Kasumi-1 (cell line): ENCODE data around the gene IL17F.
"Not testable (repeated sequence)": the region's sequence is repeated elsewhere in the genome, so short reads cannot be mapped to it uniquely, and the experiment has no call there.

Source experiments
- DNase-seq, 2 experiments: peaks; one replicate each; lab custom pipeline; 2025; lab: John Stamatoyannopoulos, UW

The IL17F gene

GRCh38 chr6:52245425-52245824, 1.1 kb upstream of the IL17F start:
- no peak for DNase-seq

- DNase-seq, result no peak
These were observed 912 bp downstream of the IL17F start for GRCh38 chr6:52243282-52243893.

- DNase-seq, result no peak
These were observed 2.5 kb downstream of the IL17F start for GRCh38 chr6:52241819-52242218.

GRCh38 chr6:52233975-52234823, 10.1 kb downstream of the IL17F start:
- peak; percentile 60 to 64 for DNase-seq

GRCh38 chr6:52233005-52233404, 11.3 kb downstream of the IL17F start:
- DNase-seq, result no peak

- DNase-seq, result no peak
These were observed 12.7 kb downstream of the IL17F start for GRCh38 chr6:52231406-52232127.

- no peak for DNase-seq
These were observed 13.6 kb downstream of the IL17F start for GRCh38 chr6:52230685-52231084.

- DNase-seq, result no peak
These were observed 16.8 kb downstream of the IL17F start for GRCh38 chr6:52227495-52227894.

- DNase-seq, result peak in 1 of 2 experiments; percentile 20
These were observed 23.0 kb downstream of the IL17F start for GRCh38 chr6:52221302-52221701.

- DNase-seq, result no peak
These were observed 26.5 kb downstream of the IL17F start for GRCh38 chr6:52217761-52218160.

GRCh38 chr6:52216932-52217575, 27.2 kb downstream of the IL17F start:
- no peak for DNase-seq

GRCh38 chr6:52215787-52216186, 28.5 kb downstream of the IL17F start:
- no peak for DNase-seq

- DNase-seq, result no peak
These were observed 31.2 kb downstream of the IL17F start for GRCh38 chr6:52213127-52213526.

GRCh38 chr6:52210227-52210626, 34.1 kb downstream of the IL17F start:
- DNase-seq, result no peak

GRCh38 chr6:52209770-52210169, 34.5 kb downstream of the IL17F start:
- DNase-seq, result no peak

GRCh38 chr6:52208612-52209011, 35.7 kb downstream of the IL17F start:
- no peak for DNase-seq

GRCh38 chr6:52207066-52207465, 37.2 kb downstream of the IL17F start:
- DNase-seq, result no peak

GRCh38 chr6:52201493-52201892, 42.8 kb downstream of the IL17F start:
- DNase-seq, result no peak

GRCh38 chr6:52201046-52201445, 43.3 kb downstream of the IL17F start:
- no peak for DNase-seq

GRCh38 chr6:52200088-52200487, 44.2 kb downstream of the IL17F start:
- DNase-seq, result not testable (repeated sequence)

GRCh38 chr6:52195886-52196285, 48.4 kb downstream of the IL17F start:
- no peak for DNase-seq

- no peak for DNase-seq
These were observed 52.5 kb downstream of the IL17F start for GRCh38 chr6:52191824-52192223.
